GM23338 (cell line): ENCODE data around the gene CELA1. TPM values are rescaled to one million over a fixed set of nuclear protein-coding genes. Genes with fewer than 3 reads are reported as not detected.

Experiments used
- ATAC-seq: fragments of 200-7000 bp; cut with Tn5 transposase; 3 replicates; pipeline ENCODE4 v1.9.1; 2020
- DNase-seq: peaks from one replicate; pipeline ENCODE4 v3.0.0-alpha.2; 2015; ENCODE audit warnings: low spot score
- H2AFZ ChIP-seq: fragments of 200-600 bp; sonication (generic); 2 replicates; pipeline ENCODE4 v1.8.0; 2016; ENCODE audit warnings: antibody characterized with exemption, mild to moderate bottlenecking, moderate library complexity
- H3F3A ChIP-seq: fragments of 200-600 bp; sonication (generic); replicated peaks from 2 replicates; pipeline ENCODE4 v1.8.0; 2017; ENCODE audit warnings: antibody characterized with exemption, mixed run types, low read depth
- H3K27ac ChIP-seq: fragments of 200-600 bp; sonication (generic); 2 replicates; pipeline ENCODE4 v1.6.1; 2016; ENCODE audit warnings: low read depth
- H3K27me3 ChIP-seq: fragments of 200-600 bp; sonication (generic); 2 replicates; pipeline ENCODE4 v1.8.0; 2016; ENCODE audit warnings: mild to moderate bottlenecking, mixed run types, moderate library complexity; ENCODE audit not compliant: insufficient read depth
- H3K36me3 ChIP-seq: fragments of 200-600 bp; sonication (generic); 2 replicates; pipeline ENCODE4 v1.8.0; 2016; ENCODE audit warnings: mild to moderate bottlenecking; ENCODE audit not compliant: insufficient read depth
- H3K4me1 ChIP-seq: fragments of 200-600 bp; sonication (generic); 2 replicates; pipeline ENCODE4 v1.8.0; 2016; ENCODE audit warnings: mild to moderate bottlenecking, moderate library complexity; ENCODE audit not compliant: insufficient read depth
- H3K4me2 ChIP-seq: fragments of 200-600 bp; sonication (generic); 2 replicates; pipeline ENCODE4 v1.7.1; 2017; ENCODE audit warnings: mixed run types
- H3K4me3 ChIP-seq: fragments of 200-600 bp; sonication (generic); 2 replicates; pipeline ENCODE4 v1.6.1; 2016; ENCODE audit warnings: mixed run types
- H3K79me2 ChIP-seq: fragments of 200-600 bp; sonication (generic); replicated peaks from 2 replicates; pipeline ENCODE4 v1.8.0; 2017; ENCODE audit warnings: mild to moderate bottlenecking; ENCODE audit not compliant: insufficient read depth
- H3K9me2 ChIP-seq: fragments of 200-600 bp; sonication (generic); 2 replicates; pipeline ENCODE4 v1.8.0; 2017; ENCODE audit not compliant: insufficient read depth
- H4K20me1 ChIP-seq: fragments of 200-600 bp; sonication (generic); replicated peaks from 2 replicates; pipeline ENCODE4 v1.8.0; 2017; ENCODE audit warnings: mild to moderate bottlenecking; ENCODE audit not compliant: insufficient read depth
- H3K27ac Mint-ChIP-seq: 2 replicates; pipeline ENCODE4 v1.8.0; 2020; ENCODE audit warnings: inconsistent platforms, mild to moderate bottlenecking, moderate library complexity, mixed read lengths
- H3K27me3 Mint-ChIP-seq: 3 replicates; pipeline ENCODE4 v1.8.0; 2022; ENCODE audit warnings: low read depth, mild to moderate bottlenecking, moderate library complexity, mixed read lengths, inconsistent platforms; ENCODE audit not compliant: insufficient read depth, poor library complexity
- H3K36me3 Mint-ChIP-seq: 3 replicates; pipeline ENCODE4 v1.8.0; 2021; ENCODE audit warnings: low read depth, mild to moderate bottlenecking, inconsistent platforms, moderate library complexity, mixed read lengths
- H3K4me1 Mint-ChIP-seq: 3 replicates; pipeline ENCODE4 v1.8.0; 2020; ENCODE audit warnings: mild to moderate bottlenecking, inconsistent platforms, mixed read lengths
- H3K4me3 Mint-ChIP-seq: 3 replicates; pipeline ENCODE4 v1.8.0; 2021; ENCODE audit warnings: moderate library complexity, mild to moderate bottlenecking, inconsistent platforms, mixed read lengths
- H3K9me3 Mint-ChIP-seq: 3 replicates; pipeline ENCODE4 v1.8.0; 2020; ENCODE audit warnings: moderate library complexity, mild to moderate bottlenecking, inconsistent platforms, mixed read lengths
- EZH2 ChIP-seq: fragments of 200-600 bp; sonication (generic); IDR thresholded peaks from one replicate; pipeline ENCODE4 v1.8.0; 2017; ENCODE audit warnings: antibody characterized with exemption, mild to moderate bottlenecking, low read depth; ENCODE audit not compliant: unreplicated experiment
- EZH2phosphoT487 ChIP-seq: fragments of 200-600 bp; sonication (generic); IDR thresholded peaks from one replicate; pipeline ENCODE4 v1.8.1; 2018; ENCODE audit warnings: antibody characterized with exemption; ENCODE audit not compliant: unreplicated experiment
- STAT1 ChIP-seq: IDR thresholded peaks from one replicate; pipeline ENCODE4 v1.6.1; 2016; ENCODE audit warnings: antibody characterized with exemption; ENCODE audit not compliant: unreplicated experiment
- polyA plus RNA-seq: library from polyadenylated mRNA; unstranded; fragments of >200 nt; fragmentation: Nextera tagmentation; extraction: Ambion mirVana; gene quantifications from 2 replicates; pipeline ENCODE4 v1.2.1, GENCODE V29; 2016
- total RNA-seq: library from RNA; depleted of rRNA; stranded (reverse); fragments of >200 nt; shearing (Covaris generic); gene quantifications from 2 replicates; pipeline ENCODE4 v1.2.3, GENCODE V29; 2014
- TF ChIP-seq, protein P1 (sequence below): fragments of 250-450 bp; sonication (Bioruptor Pico); IDR thresholded peaks from 2 replicates; pipeline ENCODE4 v1.5.0; 2020; ENCODE audit warnings: mild to moderate bottlenecking, moderate library complexity
- TF ChIP-seq, protein P2 (sequence below): IDR thresholded peaks from one replicate; pipeline ENCODE4 v1.6.1; 2018; ENCODE audit warnings: antibody characterized with exemption; ENCODE audit not compliant: unreplicated experiment

Gene CELA1
- total and polyA plus RNA-seq, 2 experiments from 2014 or later, result not detected

DNA sequence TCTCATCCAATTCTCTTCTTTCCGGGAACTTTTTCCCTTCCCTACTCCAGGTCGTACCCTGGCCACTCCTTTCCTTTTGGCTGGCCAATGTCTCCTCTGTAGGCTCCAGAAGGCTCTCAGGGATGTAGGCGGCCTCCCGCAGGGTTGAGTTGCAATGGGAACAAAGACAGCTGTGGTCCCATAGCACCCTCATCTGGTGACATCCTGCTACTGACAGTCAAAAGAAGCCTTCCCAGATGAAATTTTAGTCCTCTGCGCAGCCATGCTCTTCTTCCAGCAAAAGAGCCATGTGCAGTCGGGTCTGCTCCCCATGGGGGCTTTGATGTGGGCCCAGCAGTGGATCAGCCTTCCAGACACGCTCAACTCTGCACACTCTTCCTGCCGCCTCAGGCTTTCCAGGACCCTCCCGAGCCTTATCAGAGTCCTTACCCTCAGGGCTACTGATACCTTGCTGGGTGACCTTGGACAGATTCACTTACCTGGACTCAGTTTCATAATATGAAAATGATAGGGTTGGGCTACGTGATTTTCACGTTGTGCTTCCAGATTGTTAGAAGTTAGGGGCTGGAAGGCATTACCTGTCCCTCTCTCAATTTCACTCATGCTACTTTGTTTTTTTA lies 5.5 kb upstream of the CELA1 start (continued):
- TF ChIP-seq, protein P1, sequence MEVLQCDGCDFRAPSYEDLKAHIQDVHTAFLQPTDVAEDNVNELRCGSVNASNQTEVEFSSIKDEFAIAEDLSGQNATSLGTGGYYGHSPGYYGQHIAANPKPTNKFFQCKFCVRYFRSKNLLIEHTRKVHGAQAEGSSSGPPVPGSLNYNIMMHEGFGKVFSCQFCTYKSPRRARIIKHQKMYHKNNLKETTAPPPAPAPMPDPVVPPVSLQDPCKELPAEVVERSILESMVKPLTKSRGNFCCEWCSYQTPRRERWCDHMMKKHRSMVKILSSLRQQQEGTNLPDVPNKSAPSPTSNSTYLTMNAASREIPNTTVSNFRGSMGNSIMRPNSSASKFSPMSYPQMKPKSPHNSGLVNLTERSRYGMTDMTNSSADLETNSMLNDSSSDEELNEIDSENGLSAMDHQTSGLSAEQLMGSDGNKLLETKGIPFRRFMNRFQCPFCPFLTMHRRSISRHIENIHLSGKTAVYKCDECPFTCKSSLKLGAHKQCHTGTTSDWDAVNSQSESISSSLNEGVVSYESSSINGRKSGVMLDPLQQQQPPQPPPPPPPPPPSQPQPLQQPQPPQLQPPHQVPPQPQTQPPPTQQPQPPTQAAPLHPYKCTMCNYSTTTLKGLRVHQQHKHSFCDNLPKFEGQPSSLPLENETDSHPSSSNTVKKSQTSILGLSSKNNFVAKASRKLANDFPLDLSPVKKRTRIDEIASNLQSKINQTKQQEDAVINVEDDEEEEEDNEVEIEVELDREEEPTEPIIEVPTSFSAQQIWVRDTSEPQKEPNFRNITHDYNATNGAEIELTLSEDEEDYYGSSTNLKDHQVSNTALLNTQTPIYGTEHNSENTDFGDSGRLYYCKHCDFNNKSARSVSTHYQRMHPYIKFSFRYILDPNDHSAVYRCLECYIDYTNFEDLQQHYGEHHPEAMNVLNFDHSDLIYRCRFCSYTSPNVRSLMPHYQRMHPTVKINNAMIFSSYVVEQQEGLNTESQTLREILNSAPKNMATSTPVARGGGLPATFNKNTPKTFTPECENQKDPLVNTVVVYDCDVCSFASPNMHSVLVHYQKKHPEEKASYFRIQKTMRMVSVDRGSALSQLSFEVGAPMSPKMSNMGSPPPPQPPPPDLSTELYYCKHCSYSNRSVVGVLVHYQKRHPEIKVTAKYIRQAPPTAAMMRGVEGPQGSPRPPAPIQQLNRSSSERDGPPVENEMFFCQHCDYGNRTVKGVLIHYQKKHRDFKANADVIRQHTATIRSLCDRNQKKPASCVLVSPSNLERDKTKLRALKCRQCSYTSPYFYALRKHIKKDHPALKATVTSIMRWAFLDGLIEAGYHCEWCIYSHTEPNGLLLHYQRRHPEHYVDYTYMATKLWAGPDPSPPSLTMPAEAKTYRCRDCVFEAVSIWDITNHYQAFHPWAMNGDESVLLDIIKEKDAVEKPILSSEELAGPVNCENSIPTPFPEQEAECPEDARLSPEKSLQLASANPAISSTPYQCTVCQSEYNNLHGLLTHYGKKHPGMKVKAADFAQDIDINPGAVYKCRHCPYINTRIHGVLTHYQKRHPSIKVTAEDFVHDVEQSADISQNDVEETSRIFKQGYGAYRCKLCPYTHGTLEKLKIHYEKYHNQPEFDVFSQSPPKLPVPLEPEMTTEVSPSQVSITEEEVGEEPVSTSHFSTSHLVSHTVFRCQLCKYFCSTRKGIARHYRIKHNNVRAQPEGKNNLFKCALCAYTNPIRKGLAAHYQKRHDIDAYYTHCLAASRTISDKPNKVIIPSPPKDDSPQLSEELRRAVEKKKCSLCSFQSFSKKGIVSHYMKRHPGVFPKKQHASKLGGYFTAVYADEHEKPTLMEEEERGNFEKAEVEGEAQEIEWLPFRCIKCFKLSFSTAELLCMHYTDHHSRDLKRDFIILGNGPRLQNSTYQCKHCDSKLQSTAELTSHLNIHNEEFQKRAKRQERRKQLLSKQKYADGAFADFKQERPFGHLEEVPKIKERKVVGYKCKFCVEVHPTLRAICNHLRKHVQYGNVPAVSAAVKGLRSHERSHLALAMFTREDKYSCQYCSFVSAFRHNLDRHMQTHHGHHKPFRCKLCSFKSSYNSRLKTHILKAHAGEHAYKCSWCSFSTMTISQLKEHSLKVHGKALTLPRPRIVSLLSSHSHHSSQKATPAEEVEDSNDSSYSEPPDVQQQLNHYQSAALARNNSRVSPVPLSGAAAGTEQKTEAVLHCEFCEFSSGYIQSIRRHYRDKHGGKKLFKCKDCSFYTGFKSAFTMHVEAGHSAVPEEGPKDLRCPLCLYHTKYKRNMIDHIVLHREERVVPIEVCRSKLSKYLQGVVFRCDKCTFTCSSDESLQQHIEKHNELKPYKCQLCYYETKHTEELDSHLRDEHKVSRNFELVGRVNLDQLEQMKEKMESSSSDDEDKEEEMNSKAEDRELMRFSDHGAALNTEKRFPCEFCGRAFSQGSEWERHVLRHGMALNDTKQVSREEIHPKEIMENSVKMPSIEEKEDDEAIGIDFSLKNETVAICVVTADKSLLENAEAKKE (CRISPR knock-in tag), result peak; percentile 70; the same call in 1 of the 2 replicates
- TF ChIP-seq STAT1, result no peak
- TF ChIP-seq, protein P2, sequence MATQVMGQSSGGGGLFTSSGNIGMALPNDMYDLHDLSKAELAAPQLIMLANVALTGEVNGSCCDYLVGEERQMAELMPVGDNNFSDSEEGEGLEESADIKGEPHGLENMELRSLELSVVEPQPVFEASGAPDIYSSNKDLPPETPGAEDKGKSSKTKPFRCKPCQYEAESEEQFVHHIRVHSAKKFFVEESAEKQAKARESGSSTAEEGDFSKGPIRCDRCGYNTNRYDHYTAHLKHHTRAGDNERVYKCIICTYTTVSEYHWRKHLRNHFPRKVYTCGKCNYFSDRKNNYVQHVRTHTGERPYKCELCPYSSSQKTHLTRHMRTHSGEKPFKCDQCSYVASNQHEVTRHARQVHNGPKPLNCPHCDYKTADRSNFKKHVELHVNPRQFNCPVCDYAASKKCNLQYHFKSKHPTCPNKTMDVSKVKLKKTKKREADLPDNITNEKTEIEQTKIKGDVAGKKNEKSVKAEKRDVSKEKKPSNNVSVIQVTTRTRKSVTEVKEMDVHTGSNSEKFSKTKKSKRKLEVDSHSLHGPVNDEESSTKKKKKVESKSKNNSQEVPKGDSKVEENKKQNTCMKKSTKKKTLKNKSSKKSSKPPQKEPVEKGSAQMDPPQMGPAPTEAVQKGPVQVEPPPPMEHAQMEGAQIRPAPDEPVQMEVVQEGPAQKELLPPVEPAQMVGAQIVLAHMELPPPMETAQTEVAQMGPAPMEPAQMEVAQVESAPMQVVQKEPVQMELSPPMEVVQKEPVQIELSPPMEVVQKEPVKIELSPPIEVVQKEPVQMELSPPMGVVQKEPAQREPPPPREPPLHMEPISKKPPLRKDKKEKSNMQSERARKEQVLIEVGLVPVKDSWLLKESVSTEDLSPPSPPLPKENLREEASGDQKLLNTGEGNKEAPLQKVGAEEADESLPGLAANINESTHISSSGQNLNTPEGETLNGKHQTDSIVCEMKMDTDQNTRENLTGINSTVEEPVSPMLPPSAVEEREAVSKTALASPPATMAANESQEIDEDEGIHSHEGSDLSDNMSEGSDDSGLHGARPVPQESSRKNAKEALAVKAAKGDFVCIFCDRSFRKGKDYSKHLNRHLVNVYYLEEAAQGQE, result no peak
- TF ChIP-seq EZH2, result no peak

DNA sequence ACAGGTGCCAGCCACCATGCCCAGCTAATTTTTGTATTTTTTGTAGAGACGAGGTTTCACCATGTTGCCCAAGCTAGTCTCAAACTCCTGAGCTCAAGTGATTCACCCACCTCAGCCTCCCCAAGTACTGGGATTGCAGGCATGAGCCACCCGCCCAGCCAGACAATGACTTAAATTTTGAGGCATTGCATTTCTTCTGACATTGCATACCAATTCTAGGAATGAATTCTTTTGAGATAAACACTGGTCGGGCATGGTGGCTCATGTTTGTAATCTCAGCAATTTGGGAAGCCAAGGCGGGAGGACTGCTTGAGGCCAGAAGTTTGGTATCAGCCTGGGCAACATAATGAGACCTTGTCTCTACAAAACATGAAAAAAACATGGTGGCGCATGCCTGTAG lies 2.5 kb upstream of the CELA1 start:
- H3K4me3 Mint-ChIP-seq, result no peak overlapping the region
- Histone ChIP-seq H3K4me3 (no peak overlapping the region), H3F3A (no peaks in the 10 kb centered on the region), H3K9me2 (no peaks in the 10 kb centered on the region; the same call in 1 of the 2 replicates), H3K79me2 (no peaks in the 10 kb centered on the region), H3K4me2 (no peak overlapping the region), H3K4me1 (no peaks in the 10 kb centered on the region), H3K27me3 (no peaks in the 10 kb centered on the region), H2AFZ (no peak overlapping the region), H3K27ac (no peak overlapping the region), H3K36me3 (no peaks in the 10 kb centered on the region), H4K20me1 (no peaks in the 10 kb centered on the region)
- DNase-seq (no peak), ATAC-seq (no peak)
- no peaks in the 10 kb centered on the region for H3K9me3 Mint-ChIP-seq
- H3K36me3 Mint-ChIP-seq, result 0 out of 3 replicates have a peak, but pooled peaks cover under 1% of the 10 kb centered on the region
- peaks cover 3% of the 10 kb centered on the region for H3K27me3 Mint-ChIP-seq
- peaks cover 16% of the 10 kb centered on the region for H3K4me1 Mint-ChIP-seq
- H3K27ac Mint-ChIP-seq, result no peak overlapping the region
- no peak for TF ChIP-seq EZH2phosphoT487
- TF ChIP-seq, protein P1 (CRISPR knock-in tag), result no peak
